ENCODE measurements around the gene TMEM270. TPM values are rescaled to one million over a fixed set of nuclear protein-coding genes. Genes with fewer than 3 reads are reported as not detected.

Gene TMEM270
- total and polyA plus RNA-seq, 2 of the 4 experiments (the other 2 are of a cell fraction), result 0.17 TPM; not detected in 1

DNA sequence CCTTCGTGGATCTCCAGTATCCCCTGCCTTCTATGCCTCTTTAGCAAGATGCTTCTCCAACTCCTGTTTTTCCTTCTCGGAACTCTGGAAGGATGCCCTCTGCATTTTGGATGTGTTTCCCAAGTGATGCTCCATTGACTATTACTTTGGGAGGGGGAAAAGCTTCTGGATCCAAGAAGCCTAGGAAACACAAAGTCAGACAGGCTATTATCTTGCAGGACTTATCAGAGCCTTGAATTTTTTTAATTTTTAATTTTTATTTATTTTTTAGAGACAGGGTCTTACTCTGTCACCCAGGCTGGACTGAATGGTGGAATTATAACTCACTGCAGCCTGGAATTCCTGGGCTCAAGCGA is 21.1 kb downstream of the TMEM270 start:
- no peak overlapping the region for H2AFZ ChIP-seq (replicated peaks; ENCODE audit: low read length, poor library complexity)
- H3K9me3 ChIP-seq (ENCODE audit: control insufficient read depth, insufficient read depth, low read length), result no peaks in the 10 kb centered on the region
- intact Hi-C loops (cut with micrococcal nuclease), result no loop called here
- BruUV-seq (replicated peaks), result no TSS peak
- no peak overlapping the region for H3K18ac ChIP-seq (ENCODE audit: low read depth, low read length)
- H2AK9ac ChIP-seq (replicated peaks; ENCODE audit: low read depth, low read length, poor library complexity), result no peak overlapping the region
- H3K4ac ChIP-seq (ENCODE audit: low read depth, low read length), result peak overlapping the region; percentile 48
- no peaks in the 10 kb centered on the region for H3K36me3 ChIP-seq (ENCODE audit: control insufficient read depth, insufficient read depth, low read length)
- H3K23ac ChIP-seq (ENCODE audit: low read depth, low read length), result no peak overlapping the region
- no peak overlapping the region for H4K8ac ChIP-seq (ENCODE audit: low read depth in 2 of 2, low read length in 2 of 2)
- H4K20me1 ChIP-seq (ENCODE audit: insufficient read depth, low read length), result peaks cover 3% of the 10 kb centered on the region
- H3K27me3 ChIP-seq (ENCODE audit: control insufficient read depth, insufficient read depth, low read length), result no peaks in the 10 kb centered on the region
- ATAC-seq (ENCODE audit: low read depth), result no peak
- H2BK120ac ChIP-seq (ENCODE audit: low read depth, low read length), result no peak overlapping the region; the same call in 1 of the 2 replicates
- H3K4me1 ChIP-seq (ENCODE audit: control insufficient read depth, insufficient read depth, low read length), result peaks cover 31% of the 10 kb centered on the region
- POLR2A ChIA-PET (ENCODE audit: unreplicated experiment), result interaction anchor here (0.6 kb wide), 1 partner anchor 19 kb away, joined by 16 read pairs; no protein-coding TSS in a partner anchor
- H3K56ac ChIP-seq (ENCODE audit: extremely low read depth, insufficient read depth, low read length), result no peak overlapping the region
- peak overlapping the region; percentile 66; the same call in 2 of the 3 replicates for H2BK15ac ChIP-seq (ENCODE audit: low read depth, low read length)
- H3K27ac ChIP-seq (ENCODE audit: insufficient read depth, low read length), result no peak overlapping the region
- CTCF ChIA-PET, result interaction anchor here (2.4 kb wide), 1 partner anchor 145 kb away, joined by 13 read pairs; no protein-coding TSS in a partner anchor
- no peak overlapping the region for H3K14ac ChIP-seq (replicated peaks; ENCODE audit: low read depth, low read length)
- no peaks in the 10 kb centered on the region; a peak in 1 of 4 replicates for H3K79me1 ChIP-seq (ENCODE audit: low read depth in 1 of 2, low read length in 2 of 2)
- no peak overlapping the region for H3K4me2 ChIP-seq (ENCODE audit: low read depth, low read length)
- no peak overlapping the region for H3K4me3 ChIP-seq (ENCODE audit: insufficient read depth, low read depth, low read length)
- H2BK5ac ChIP-seq (ENCODE audit: low read depth, low read length, poor library complexity, severe bottlenecking), result no peak overlapping the region
- dilution Hi-C loops (cut with HindIII; ENCODE audit: low sequenced_read_pairs, unreplicated experiment), result no loop called here
- H4K91ac ChIP-seq (ENCODE audit: insufficient read depth, low read depth, low read length), result no peak overlapping the region
- in situ Hi-C loops (cut with MboI; ENCODE audit: low sequenced_read_pairs), result no loop called here
- no peak for DNase-seq
- no peak overlapping the region for H2AK5ac ChIP-seq (ENCODE audit: low read depth, low read length)
- TF ChIP-seq MAZ (IDR thresholded peaks at IDR 0.05; ENCODE audit: borderline replicate concordance, low read depth, low read length) (no peak), POLR2A (IDR thresholded peaks at IDR 0.05; ENCODE audit: low read depth, low read length) (no peak), BHLHE40 (IDR thresholded peaks at IDR 0.05; ENCODE audit: low read depth, low read length) (no peak), RAD21 (IDR thresholded peaks at IDR 0.05; ENCODE audit: low read length) (no peak), RFX5 (IDR thresholded peaks at IDR 0.05; ENCODE audit: low read depth, low read length) (no peak), SMC3 (IDR thresholded peaks at IDR 0.05; ENCODE audit: low read depth, low read length) (no peak), MAFK (IDR thresholded peaks at IDR 0.05; ENCODE audit: low read depth, low read length) (no peak), NFE2L2 (IDR thresholded peaks at IDR 0.05; ENCODE audit: low read depth, low read length) (no peak), RCOR1 (IDR thresholded peaks at IDR 0.05; ENCODE audit: insufficient replicate concordance, low read length) (no peak), FOS (IDR thresholded peaks at IDR 0.05; ENCODE audit: low read depth, low read length) (no peak)
- TF ChIP-seq, protein P1, sequence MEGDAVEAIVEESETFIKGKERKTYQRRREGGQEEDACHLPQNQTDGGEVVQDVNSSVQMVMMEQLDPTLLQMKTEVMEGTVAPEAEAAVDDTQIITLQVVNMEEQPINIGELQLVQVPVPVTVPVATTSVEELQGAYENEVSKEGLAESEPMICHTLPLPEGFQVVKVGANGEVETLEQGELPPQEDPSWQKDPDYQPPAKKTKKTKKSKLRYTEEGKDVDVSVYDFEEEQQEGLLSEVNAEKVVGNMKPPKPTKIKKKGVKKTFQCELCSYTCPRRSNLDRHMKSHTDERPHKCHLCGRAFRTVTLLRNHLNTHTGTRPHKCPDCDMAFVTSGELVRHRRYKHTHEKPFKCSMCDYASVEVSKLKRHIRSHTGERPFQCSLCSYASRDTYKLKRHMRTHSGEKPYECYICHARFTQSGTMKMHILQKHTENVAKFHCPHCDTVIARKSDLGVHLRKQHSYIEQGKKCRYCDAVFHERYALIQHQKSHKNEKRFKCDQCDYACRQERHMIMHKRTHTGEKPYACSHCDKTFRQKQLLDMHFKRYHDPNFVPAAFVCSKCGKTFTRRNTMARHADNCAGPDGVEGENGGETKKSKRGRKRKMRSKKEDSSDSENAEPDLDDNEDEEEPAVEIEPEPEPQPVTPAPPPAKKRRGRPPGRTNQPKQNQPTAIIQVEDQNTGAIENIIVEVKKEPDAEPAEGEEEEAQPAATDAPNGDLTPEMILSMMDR (conservative IDR thresholded peaks at IDR 0.05; ENCODE audit: low read depth, low read length), result no peak
- TF ChIP-seq, protein P2, sequence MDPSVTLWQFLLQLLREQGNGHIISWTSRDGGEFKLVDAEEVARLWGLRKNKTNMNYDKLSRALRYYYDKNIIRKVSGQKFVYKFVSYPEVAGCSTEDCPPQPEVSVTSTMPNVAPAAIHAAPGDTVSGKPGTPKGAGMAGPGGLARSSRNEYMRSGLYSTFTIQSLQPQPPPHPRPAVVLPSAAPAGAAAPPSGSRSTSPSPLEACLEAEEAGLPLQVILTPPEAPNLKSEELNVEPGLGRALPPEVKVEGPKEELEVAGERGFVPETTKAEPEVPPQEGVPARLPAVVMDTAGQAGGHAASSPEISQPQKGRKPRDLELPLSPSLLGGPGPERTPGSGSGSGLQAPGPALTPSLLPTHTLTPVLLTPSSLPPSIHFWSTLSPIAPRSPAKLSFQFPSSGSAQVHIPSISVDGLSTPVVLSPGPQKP (IDR thresholded peaks at IDR 0.05; ENCODE audit: borderline replicate concordance, low read depth, low read length), result no peak
- TF ChIP-seq, protein P3, sequence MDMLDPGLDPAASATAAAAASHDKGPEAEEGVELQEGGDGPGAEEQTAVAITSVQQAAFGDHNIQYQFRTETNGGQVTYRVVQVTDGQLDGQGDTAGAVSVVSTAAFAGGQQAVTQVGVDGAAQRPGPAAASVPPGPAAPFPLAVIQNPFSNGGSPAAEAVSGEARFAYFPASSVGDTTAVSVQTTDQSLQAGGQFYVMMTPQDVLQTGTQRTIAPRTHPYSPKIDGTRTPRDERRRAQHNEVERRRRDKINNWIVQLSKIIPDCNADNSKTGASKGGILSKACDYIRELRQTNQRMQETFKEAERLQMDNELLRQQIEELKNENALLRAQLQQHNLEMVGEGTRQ (IDR thresholded peaks at IDR 0.05; ENCODE audit: low read depth, low read length), result no peak
- WGBS, 2 experiments (ENCODE audit: extremely low coverage in 2 of 2, insufficient read length in 1 of 2), result no CpG with 5 or more reads among the region's 3 CpGs
- H2BK20ac ChIP-seq (ENCODE audit: low read depth, low read length), result no peak overlapping the region; the same call in 1 of the 2 replicates
- H4K5ac ChIP-seq (ENCODE audit: low read depth, low read length), result no peak overlapping the region
- no peak overlapping the region for H3K9ac ChIP-seq (ENCODE audit: low read depth, low read length)
- peaks cover 15% of the 10 kb centered on the region for H3K9me1 ChIP-seq (ENCODE audit: insufficient read depth, low read length)
